ENCODE results near the gene SHISA5. TPM values are rescaled to one million over a fixed set of nuclear protein-coding genes. Genes with fewer than 3 reads are reported as not detected.
"Not testable (repeated sequence)": the region's sequence is repeated elsewhere in the genome, so short reads cannot be mapped to it uniquely, and the experiment has no call there.

The SHISA5 gene
- total RNA-seq, 1 donor from 2014 or later, result 32.4 TPM

- Histone ChIP-seq H3K9me3 (ENCODE audit: control insufficient read depth in 3 of 3, low read length in 3 of 3) (no peaks in the 10 kb centered on the region), H3K4me3 (ENCODE audit: low read length in 3 of 3) (peak overlapping the region; percentile 84 to 90 (median 88)), H3K4me1 (ENCODE audit: control insufficient read depth in 3 of 3, insufficient read depth in 3 of 3, low read length in 3 of 3) (peaks cover 52 to 60% (median 59%) of the 10 kb centered on the region in 3 donors), H3K9ac (ENCODE audit: low read depth in 1 of 3, low read length in 3 of 3) (peak overlapping the region; percentile 91 to 98 (median 92)), H3K27ac (ENCODE audit: low read depth, low read length) (peak overlapping the region; percentile 100), H3K27me3 (ENCODE audit: control insufficient read depth in 3 of 3, insufficient read depth in 3 of 3, low read length in 3 of 3) (no peaks in the 10 kb centered on the region), H3K36me3 (ENCODE audit: control insufficient read depth in 3 of 3, insufficient read depth in 3 of 3, low read length in 3 of 3) (peaks cover 24 to 34% (median 30%) of the 10 kb centered on the region in 3 donors)
Observed at GRCh38 chr3:48465531-48466378, 38.2 kb downstream of the SHISA5 start.

- peak overlapping the region; percentile 91 to 98 (median 92) for H3K9ac ChIP-seq (ENCODE audit: low read depth in 1 of 3, low read length in 3 of 3)
- no peaks in the 10 kb centered on the region for H3K9me3 ChIP-seq (ENCODE audit: control insufficient read depth in 3 of 3, low read length in 3 of 3)
- H3K27ac ChIP-seq (ENCODE audit: low read depth, low read length), result peak overlapping the region; percentile 100
- H3K36me3 ChIP-seq (ENCODE audit: control insufficient read depth in 3 of 3, insufficient read depth in 3 of 3, low read length in 3 of 3), result peaks cover 29 to 40% (median 35%) of the 10 kb centered on the region in 3 donors
- peaks cover 50 to 57% (median 54%) of the 10 kb centered on the region in 3 donors for H3K4me1 ChIP-seq (ENCODE audit: control insufficient read depth in 3 of 3, insufficient read depth in 3 of 3, low read length in 3 of 3)
- peak overlapping the region; percentile 34 to 88 (median 56) for H3K4me3 ChIP-seq (ENCODE audit: low read length in 3 of 3)
- H3K27me3 ChIP-seq (ENCODE audit: control insufficient read depth in 3 of 3, insufficient read depth in 3 of 3, low read length in 3 of 3), result no peaks in the 10 kb centered on the region
Observed at GRCh38 chr3:48465237-48465530, 38.8 kb downstream of the SHISA5 start.

GRCh38 chr3:48464713-48465221 is 39.2 kb downstream of the SHISA5 start:
- peaks cover 46 to 53% (median 50%) of the 10 kb centered on the region in 3 donors for H3K4me1 ChIP-seq (ENCODE audit: control insufficient read depth in 3 of 3, insufficient read depth in 3 of 3, low read length in 3 of 3)

GRCh38 chr3:48463703-48464102 is 40.3 kb downstream of the SHISA5 start:
- Histone ChIP-seq H3K4me3 (ENCODE audit: low read length in 3 of 3) (no peak overlapping the region), H3K9me3 (ENCODE audit: control insufficient read depth in 3 of 3, low read length in 3 of 3) (no peaks in the 10 kb centered on the region), H3K27me3 (ENCODE audit: control insufficient read depth in 3 of 3, insufficient read depth in 3 of 3, low read length in 3 of 3) (no peaks in the 10 kb centered on the region), H3K9ac (ENCODE audit: low read depth in 1 of 3, low read length in 3 of 3) (peak overlapping the region in 1 of 3 donors; percentile 25), H3K27ac (ENCODE audit: low read depth, low read length) (no peak overlapping the region), H3K4me1 (ENCODE audit: control insufficient read depth in 3 of 3, insufficient read depth in 3 of 3, low read length in 3 of 3) (peaks cover 36 to 42% (median 39%) of the 10 kb centered on the region in 3 donors), H3K36me3 (ENCODE audit: control insufficient read depth in 3 of 3, insufficient read depth in 3 of 3, low read length in 3 of 3) (peaks cover 38 to 45% (median 40%) of the 10 kb centered on the region in 3 donors)

More at GRCh38 chr3:48464713-48465221, 39.2 kb downstream of the SHISA5 start:
- Histone ChIP-seq H3K36me3 (ENCODE audit: control insufficient read depth in 3 of 3, insufficient read depth in 3 of 3, low read length in 3 of 3) (peaks cover 33 to 44% (median 37%) of the 10 kb centered on the region in 3 donors), H3K4me3 (ENCODE audit: low read length in 3 of 3) (no peak overlapping the region), H3K9ac (ENCODE audit: low read depth in 1 of 3, low read length in 3 of 3) (peak overlapping the region; percentile 91 to 98 (median 92)), H3K9me3 (ENCODE audit: control insufficient read depth in 3 of 3, low read length in 3 of 3) (no peaks in the 10 kb centered on the region), H3K27ac (ENCODE audit: low read depth, low read length) (peak overlapping the region; percentile 100), H3K27me3 (ENCODE audit: control insufficient read depth in 3 of 3, insufficient read depth in 3 of 3, low read length in 3 of 3) (no peaks in the 10 kb centered on the region)

DNA sequence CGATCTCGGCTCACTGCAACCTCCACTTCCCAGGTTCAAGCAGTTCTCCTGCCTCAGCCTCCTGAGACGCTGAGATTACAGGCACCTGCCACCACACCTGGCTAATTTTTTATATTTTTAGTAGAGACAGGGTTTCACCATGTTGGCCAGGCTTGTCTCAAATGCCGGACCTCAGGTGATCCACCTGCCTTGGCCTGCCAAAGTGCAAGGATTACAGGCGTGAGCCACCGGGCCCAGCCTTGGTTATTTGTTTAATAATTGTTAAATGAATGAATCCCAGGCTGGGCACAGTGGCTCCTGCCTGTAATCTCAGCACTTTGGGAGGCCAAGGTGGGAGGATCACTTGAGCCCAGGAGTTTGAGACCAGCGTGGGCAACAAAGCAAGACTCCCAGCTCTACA is 42.2 kb downstream of the SHISA5 start:
- not testable (repeated sequence) for H3K4me3 ChIP-seq (ENCODE audit: low read length in 3 of 3); H3K27me3 ChIP-seq (ENCODE audit: control insufficient read depth in 3 of 3, insufficient read depth in 3 of 3, low read length in 3 of 3); H3K9ac ChIP-seq (ENCODE audit: low read depth in 1 of 3, low read length in 3 of 3); H3K27ac ChIP-seq (ENCODE audit: low read depth, low read length); H3K9me3 ChIP-seq (ENCODE audit: control insufficient read depth in 3 of 3, low read length in 3 of 3)
- Histone ChIP-seq H3K4me1 (ENCODE audit: control insufficient read depth in 3 of 3, insufficient read depth in 3 of 3, low read length in 3 of 3) (peaks cover 17 to 23% (median 21%) of the 10 kb centered on the region in 3 donors), H3K36me3 (ENCODE audit: control insufficient read depth in 3 of 3, insufficient read depth in 3 of 3, low read length in 3 of 3) (peaks cover 33 to 35% (median 35%) of the 10 kb centered on the region in 3 donors)

DNA sequence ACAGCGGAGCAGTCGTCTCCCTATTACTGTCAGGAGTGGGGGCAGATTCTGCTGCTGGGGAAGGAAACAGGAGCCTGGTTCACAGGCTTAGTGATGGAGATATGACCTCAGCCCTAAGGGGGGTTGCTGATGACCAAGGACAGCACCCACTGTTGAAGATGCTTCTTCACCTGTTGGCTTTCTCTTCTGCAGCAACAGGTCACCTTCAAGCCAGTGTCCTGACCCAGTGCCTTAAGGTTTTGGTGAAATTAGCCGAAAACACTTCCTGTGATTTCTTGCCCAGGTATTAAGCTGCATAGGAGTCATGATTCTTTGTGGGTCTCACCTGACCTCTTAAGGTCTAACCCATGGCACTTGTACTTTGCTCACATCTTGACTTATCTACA is 43.5 kb downstream of the SHISA5 start:
- Histone ChIP-seq H3K27ac (ENCODE audit: low read depth, low read length) (no peak overlapping the region), H3K9ac (ENCODE audit: low read depth in 1 of 3, low read length in 3 of 3) (no peak overlapping the region), H3K27me3 (ENCODE audit: control insufficient read depth in 3 of 3, insufficient read depth in 3 of 3, low read length in 3 of 3) (no peaks in the 10 kb centered on the region), H3K36me3 (ENCODE audit: control insufficient read depth in 3 of 3, insufficient read depth in 3 of 3, low read length in 3 of 3) (peaks cover 33 to 35% (median 35%) of the 10 kb centered on the region in 3 donors), H3K4me1 (ENCODE audit: control insufficient read depth in 3 of 3, insufficient read depth in 3 of 3, low read length in 3 of 3) (peaks cover 7 to 10% (median 10%) of the 10 kb centered on the region in 3 donors), H3K4me3 (ENCODE audit: low read length in 3 of 3) (no peak overlapping the region), H3K9me3 (ENCODE audit: control insufficient read depth in 3 of 3, low read length in 3 of 3) (no peaks in the 10 kb centered on the region)

DNA sequence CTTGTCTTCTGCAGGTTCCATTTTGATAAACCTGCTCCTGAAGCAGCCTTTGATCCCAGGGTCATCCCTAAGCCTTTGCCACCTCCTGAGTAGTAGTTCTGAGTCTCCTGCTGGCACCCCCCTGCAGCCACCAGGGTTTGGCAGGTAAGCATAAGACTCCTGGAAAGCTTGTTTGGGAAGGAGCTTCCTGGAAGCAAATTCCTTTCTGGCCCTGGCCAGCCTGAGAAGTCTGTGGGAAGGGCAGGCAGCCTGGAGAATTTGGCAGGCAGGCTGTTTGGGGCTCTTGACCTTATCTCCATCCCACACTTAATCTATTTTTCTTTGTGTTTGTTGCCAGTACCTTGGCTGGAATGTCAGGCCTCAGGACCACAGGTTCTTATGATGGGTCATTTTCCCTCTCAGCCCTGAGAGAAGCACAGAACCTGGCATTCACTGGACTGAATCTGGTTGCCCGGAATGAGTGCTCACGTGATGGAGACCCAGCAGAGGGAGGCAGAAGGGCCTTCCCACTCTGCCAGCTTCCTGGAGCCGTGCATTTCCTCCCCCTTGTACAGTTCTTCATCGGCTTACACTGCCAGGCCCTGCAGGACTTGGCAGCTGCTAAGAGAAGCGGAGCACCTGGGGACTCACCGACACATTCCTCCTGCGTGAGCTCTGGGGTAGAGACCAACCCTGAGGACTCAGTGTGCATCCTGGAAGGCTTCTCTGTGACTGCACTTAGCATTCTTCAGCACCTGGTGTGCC is 44.0 kb downstream of the SHISA5 start:
- H3K27me3 ChIP-seq (ENCODE audit: control insufficient read depth in 3 of 3, insufficient read depth in 3 of 3, low read length in 3 of 3), result no peaks in the 10 kb centered on the region
- no peak overlapping the region for H3K9ac ChIP-seq (ENCODE audit: low read depth in 1 of 3, low read length in 3 of 3)
- peaks cover 37 to 41% (median 38%) of the 10 kb centered on the region in 3 donors for H3K36me3 ChIP-seq (ENCODE audit: control insufficient read depth in 3 of 3, insufficient read depth in 3 of 3, low read length in 3 of 3)
- no peak overlapping the region for H3K27ac ChIP-seq (ENCODE audit: low read depth, low read length)
- H3K4me1 ChIP-seq (ENCODE audit: control insufficient read depth in 3 of 3, insufficient read depth in 3 of 3, low read length in 3 of 3), result peaks cover 2 to 5% (median 5%) of the 10 kb centered on the region in 3 donors
- H3K4me3 ChIP-seq (ENCODE audit: low read length in 3 of 3), result no peak overlapping the region
- no peaks in the 10 kb centered on the region for H3K9me3 ChIP-seq (ENCODE audit: control insufficient read depth in 3 of 3, low read length in 3 of 3)

GRCh38 chr3:48459331-48459730 is 44.6 kb downstream of the SHISA5 start:
- Histone ChIP-seq H3K9ac (ENCODE audit: low read depth in 1 of 3, low read length in 3 of 3) (no peak overlapping the region), H3K36me3 (ENCODE audit: control insufficient read depth in 3 of 3, insufficient read depth in 3 of 3, low read length in 3 of 3) (peaks cover 35 to 45% (median 42%) of the 10 kb centered on the region in 3 donors), H3K27ac (ENCODE audit: low read depth, low read length) (no peak overlapping the region), H3K4me1 (ENCODE audit: control insufficient read depth in 3 of 3, insufficient read depth in 3 of 3, low read length in 3 of 3) (no peaks in the 10 kb centered on the region), H3K27me3 (ENCODE audit: control insufficient read depth in 3 of 3, insufficient read depth in 3 of 3, low read length in 3 of 3) (no peaks in the 10 kb centered on the region), H3K4me3 (ENCODE audit: low read length in 3 of 3) (no peak overlapping the region), H3K9me3 (ENCODE audit: control insufficient read depth in 3 of 3, low read length in 3 of 3) (no peaks in the 10 kb centered on the region)

DNA sequence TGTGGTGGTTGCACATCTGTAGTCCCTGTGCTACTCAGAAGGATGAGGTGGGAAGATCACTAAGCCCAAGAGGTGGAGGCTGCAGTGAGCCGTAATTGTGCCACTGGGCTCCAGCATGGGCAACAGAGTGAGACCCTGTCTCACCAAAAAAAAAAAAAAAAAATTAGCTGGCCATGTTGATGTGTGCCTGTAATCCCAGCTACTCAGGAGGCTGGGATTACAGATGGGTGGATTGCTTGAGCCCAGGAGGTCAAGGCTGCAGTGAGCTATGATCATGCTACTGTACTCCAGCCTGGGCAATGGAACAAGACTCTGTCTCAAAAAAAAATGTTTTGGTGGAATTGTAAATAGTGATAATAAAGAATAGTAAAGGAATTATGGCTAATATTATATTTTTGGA is 47.5 kb downstream of the SHISA5 start:
- H3K27me3 ChIP-seq (ENCODE audit: control insufficient read depth in 3 of 3, insufficient read depth in 3 of 3, low read length in 3 of 3), result no peaks in the 10 kb centered on the region
- H3K36me3 ChIP-seq (ENCODE audit: control insufficient read depth in 3 of 3, insufficient read depth in 3 of 3, low read length in 3 of 3), result peaks cover 41 to 67% (median 59%) of the 10 kb centered on the region in 3 donors
- H3K9me3 ChIP-seq (ENCODE audit: control insufficient read depth in 3 of 3, low read length in 3 of 3), result no peaks in the 10 kb centered on the region
- H3K9ac ChIP-seq (ENCODE audit: low read depth in 1 of 3, low read length in 3 of 3), result no peak overlapping the region
- no peaks in the 10 kb centered on the region for H3K4me1 ChIP-seq (ENCODE audit: control insufficient read depth in 3 of 3, insufficient read depth in 3 of 3, low read length in 3 of 3)
- no peak overlapping the region for H3K4me3 ChIP-seq (ENCODE audit: low read length in 3 of 3)
- H3K27ac ChIP-seq (ENCODE audit: low read depth, low read length), result no peak overlapping the region

Measured in skeletal muscle tissue (tissue), 4 donors.